ENCODE measurements around the gene CDK14.

The CDK14 gene

GRCh38 chr7:91239171-91239604 lies 643.1 kb downstream of the CDK14 start:
- peak overlapping the region; percentile 59 for H3K27ac ChIP-seq (ENCODE audit: low read depth, low read length)
- peak overlapping the region; percentile 14; the same call in 1 of the 2 replicates for H3K4me3 ChIP-seq (ENCODE audit: low read depth, low read length)
- H3K27me3 ChIP-seq (ENCODE audit: insufficient read depth, low read length), result no peaks in the 10 kb centered on the region
- H3K36me3 ChIP-seq (ENCODE audit: insufficient read depth, low read length), result no peaks in the 10 kb centered on the region
- H2AFZ ChIP-seq (ENCODE audit: low read length, unreplicated experiment), result peak overlapping the region; percentile 91
- H3K4me1 ChIP-seq (ENCODE audit: control insufficient read depth, insufficient read depth, low read length, unreplicated experiment), result peaks cover 39% of the 10 kb centered on the region
- no peaks in the 10 kb centered on the region for H3K79me2 ChIP-seq (ENCODE audit: control insufficient read depth, insufficient read depth, low read length, unreplicated experiment)

- Histone ChIP-seq H3K27ac (ENCODE audit: low read depth, low read length) (peak overlapping the region; percentile 59), H2AFZ (ENCODE audit: low read length, unreplicated experiment) (peak overlapping the region; percentile 91), H3K36me3 (ENCODE audit: insufficient read depth, low read length) (no peaks in the 10 kb centered on the region), H3K27me3 (ENCODE audit: insufficient read depth, low read length) (no peaks in the 10 kb centered on the region), H3K79me2 (ENCODE audit: control insufficient read depth, insufficient read depth, low read length, unreplicated experiment) (no peaks in the 10 kb centered on the region), H3K4me3 (ENCODE audit: low read depth, low read length) (peak overlapping the region; percentile 14; the same call in 1 of the 2 replicates), H3K4me1 (ENCODE audit: control insufficient read depth, insufficient read depth, low read length, unreplicated experiment) (peaks cover 39% of the 10 kb centered on the region)
Measured at GRCh38 chr7:91239772-91240171, 643.7 kb downstream of the CDK14 start.

GRCh38 chr7:91240376-91240941 lies 644.3 kb downstream of the CDK14 start:
- Histone ChIP-seq H3K4me1 (ENCODE audit: control insufficient read depth, insufficient read depth, low read length, unreplicated experiment) (peaks cover 39% of the 10 kb centered on the region), H3K27me3 (ENCODE audit: insufficient read depth, low read length) (no peaks in the 10 kb centered on the region), H2AFZ (ENCODE audit: low read length, unreplicated experiment) (peak overlapping the region; percentile 91), H3K27ac (ENCODE audit: low read depth, low read length) (peak overlapping the region; percentile 59), H3K36me3 (ENCODE audit: insufficient read depth, low read length) (no peaks in the 10 kb centered on the region), H3K4me3 (ENCODE audit: low read depth, low read length) (no peak overlapping the region), H3K79me2 (ENCODE audit: control insufficient read depth, insufficient read depth, low read length, unreplicated experiment) (no peaks in the 10 kb centered on the region)

- H3K27me3 ChIP-seq (ENCODE audit: insufficient read depth, low read length), result no peaks in the 10 kb centered on the region
- H2AFZ ChIP-seq (ENCODE audit: low read length, unreplicated experiment), result peak overlapping the region; percentile 39
- peaks cover 39% of the 10 kb centered on the region for H3K4me1 ChIP-seq (ENCODE audit: control insufficient read depth, insufficient read depth, low read length, unreplicated experiment)
- no peak overlapping the region for H3K4me3 ChIP-seq (ENCODE audit: low read depth, low read length)
- H3K27ac ChIP-seq (ENCODE audit: low read depth, low read length), result no peak overlapping the region
- H3K36me3 ChIP-seq (ENCODE audit: insufficient read depth, low read length), result no peaks in the 10 kb centered on the region
- H3K79me2 ChIP-seq (ENCODE audit: control insufficient read depth, insufficient read depth, low read length, unreplicated experiment), result no peaks in the 10 kb centered on the region
Measured at GRCh38 chr7:91242097-91242844, 646.1 kb downstream of the CDK14 start.

GRCh38 chr7:91243591-91244301 lies 647.6 kb downstream of the CDK14 start:
- Histone ChIP-seq H2AFZ (ENCODE audit: low read length, unreplicated experiment) (no peak overlapping the region), H3K79me2 (ENCODE audit: control insufficient read depth, insufficient read depth, low read length, unreplicated experiment) (no peaks in the 10 kb centered on the region), H3K27ac (ENCODE audit: low read depth, low read length) (no peak overlapping the region), H3K36me3 (ENCODE audit: insufficient read depth, low read length) (no peaks in the 10 kb centered on the region), H3K27me3 (ENCODE audit: insufficient read depth, low read length) (no peaks in the 10 kb centered on the region), H3K4me1 (ENCODE audit: control insufficient read depth, insufficient read depth, low read length, unreplicated experiment) (peaks cover 42% of the 10 kb centered on the region), H3K4me3 (ENCODE audit: low read depth, low read length) (peak overlapping the region; percentile 32; the same call in 1 of the 2 replicates)

GRCh38 chr7:91247500-91247899 lies 651.4 kb downstream of the CDK14 start:
- H3K79me2 ChIP-seq (ENCODE audit: control insufficient read depth, insufficient read depth, low read length, unreplicated experiment), result no peaks in the 10 kb centered on the region
- H3K4me3 ChIP-seq (ENCODE audit: low read depth, low read length), result no peak overlapping the region
- H3K4me1 ChIP-seq (ENCODE audit: control insufficient read depth, insufficient read depth, low read length, unreplicated experiment), result peaks cover 33% of the 10 kb centered on the region
- no peaks in the 10 kb centered on the region for H3K36me3 ChIP-seq (ENCODE audit: insufficient read depth, low read length)
- no peak overlapping the region for H3K27ac ChIP-seq (ENCODE audit: low read depth, low read length)
- H3K27me3 ChIP-seq (ENCODE audit: insufficient read depth, low read length), result no peaks in the 10 kb centered on the region
- no peak overlapping the region for H2AFZ ChIP-seq (ENCODE audit: low read length, unreplicated experiment)

GRCh38 chr7:91248996-91249395 lies 652.9 kb downstream of the CDK14 start:
- H3K4me3 ChIP-seq (ENCODE audit: low read depth, low read length), result no peak overlapping the region
- no peaks in the 10 kb centered on the region for H3K27me3 ChIP-seq (ENCODE audit: insufficient read depth, low read length)
- H3K79me2 ChIP-seq (ENCODE audit: control insufficient read depth, insufficient read depth, low read length, unreplicated experiment), result no peaks in the 10 kb centered on the region
- no peaks in the 10 kb centered on the region for H3K36me3 ChIP-seq (ENCODE audit: insufficient read depth, low read length)
- no peak overlapping the region for H2AFZ ChIP-seq (ENCODE audit: low read length, unreplicated experiment)
- H3K27ac ChIP-seq (ENCODE audit: low read depth, low read length), result peak overlapping the region; percentile 4; the same call in 1 of the 2 replicates
- H3K4me1 ChIP-seq (ENCODE audit: control insufficient read depth, insufficient read depth, low read length, unreplicated experiment), result peaks cover 26% of the 10 kb centered on the region

GRCh38 chr7:91249506-91250233 lies 653.5 kb downstream of the CDK14 start:
- no peaks in the 10 kb centered on the region for H3K36me3 ChIP-seq (ENCODE audit: insufficient read depth, low read length)
- peaks cover 25% of the 10 kb centered on the region for H3K4me1 ChIP-seq (ENCODE audit: control insufficient read depth, insufficient read depth, low read length, unreplicated experiment)
- no peak overlapping the region for H3K4me3 ChIP-seq (ENCODE audit: low read depth, low read length)
- no peaks in the 10 kb centered on the region for H3K79me2 ChIP-seq (ENCODE audit: control insufficient read depth, insufficient read depth, low read length, unreplicated experiment)
- peak overlapping the region; percentile 4; the same call in 1 of the 2 replicates for H3K27ac ChIP-seq (ENCODE audit: low read depth, low read length)
- H3K27me3 ChIP-seq (ENCODE audit: insufficient read depth, low read length), result no peaks in the 10 kb centered on the region
- H2AFZ ChIP-seq (ENCODE audit: low read length, unreplicated experiment), result no peak overlapping the region

- H3K79me2 ChIP-seq (ENCODE audit: control insufficient read depth, insufficient read depth, low read length, unreplicated experiment), result no peaks in the 10 kb centered on the region
- H3K27ac ChIP-seq (ENCODE audit: low read depth, low read length), result no peak overlapping the region
- H3K4me3 ChIP-seq (ENCODE audit: low read depth, low read length), result no peak overlapping the region
- no peaks in the 10 kb centered on the region for H3K27me3 ChIP-seq (ENCODE audit: insufficient read depth, low read length)
- no peaks in the 10 kb centered on the region for H3K36me3 ChIP-seq (ENCODE audit: insufficient read depth, low read length)
- peaks cover 25% of the 10 kb centered on the region for H3K4me1 ChIP-seq (ENCODE audit: control insufficient read depth, insufficient read depth, low read length, unreplicated experiment)
- H2AFZ ChIP-seq (ENCODE audit: low read length, unreplicated experiment), result no peak overlapping the region
Measured at GRCh38 chr7:91250706-91251105, 654.6 kb downstream of the CDK14 start.

- no peaks in the 10 kb centered on the region for H3K36me3 ChIP-seq (ENCODE audit: insufficient read depth, low read length)
- peaks cover 25% of the 10 kb centered on the region for H3K4me1 ChIP-seq (ENCODE audit: control insufficient read depth, insufficient read depth, low read length, unreplicated experiment)
- H3K79me2 ChIP-seq (ENCODE audit: control insufficient read depth, insufficient read depth, low read length, unreplicated experiment), result no peaks in the 10 kb centered on the region
- no peak overlapping the region for H2AFZ ChIP-seq (ENCODE audit: low read length, unreplicated experiment)
- H3K4me3 ChIP-seq (ENCODE audit: low read depth, low read length), result no peak overlapping the region
- no peak overlapping the region for H3K27ac ChIP-seq (ENCODE audit: low read depth, low read length)
- no peaks in the 10 kb centered on the region for H3K27me3 ChIP-seq (ENCODE audit: insufficient read depth, low read length)
Measured at GRCh38 chr7:91251877-91252276, 655.8 kb downstream of the CDK14 start.

Data from ACC112 (cell line).